Stimulated activated naive CD4-positive, alpha-beta T cell (primary cell): ENCODE results near the gene DKC1.
A peak's percentile ranks its signal among the peaks of the same experiment; 100 is the strongest.

Experiments
- DNase-seq, 6 experiments: peaks; one replicate each; lab custom pipeline; 2025; lab: John Stamatoyannopoulos, UW

Gene DKC1

GRCh38 chrX:154762537-154763296 is at the start of gene DKC1:
Gene DKC1 (plus strand): TSS chrX:154762864. CDS start chrX:154762966, 102 bp downstream.
- peak; percentile 86 to 94 (median 91) for DNase-seq

GRCh38 chrX:154714925-154715324 is 47.7 kb upstream of the DKC1 start:
- peak in 4 of 6 experiments; percentile 21 to 61 (median 36) for DNase-seq

- no peak for DNase-seq
Observed at GRCh38 chrX:154715825-154716224, 46.8 kb upstream of the DKC1 start.

GRCh38 chrX:154717824-154718223 is 44.8 kb upstream of the DKC1 start:
- peak in 2 of 6 experiments; percentile 6 to 8 for DNase-seq

- DNase-seq = no peak
Observed at GRCh38 chrX:154718616-154719015, 44.0 kb upstream of the DKC1 start.

GRCh38 chrX:154719132-154719675 is 43.5 kb upstream of the DKC1 start:
- DNase-seq = peak in 1 of 6 experiments; percentile 4

GRCh38 chrX:154720067-154720466 is 42.6 kb upstream of the DKC1 start:
- no peak for DNase-seq

- no peak for DNase-seq
Observed at GRCh38 chrX:154721155-154721554, 41.5 kb upstream of the DKC1 start.

GRCh38 chrX:154724993-154725756 is 37.5 kb upstream of the DKC1 start:
- DNase-seq = no peak

- DNase-seq = no peak
Observed at GRCh38 chrX:154727418-154727817, 35.2 kb upstream of the DKC1 start.

- no peak for DNase-seq
Observed at GRCh38 chrX:154727871-154728270, 34.8 kb upstream of the DKC1 start.

- no peak for DNase-seq
Observed at GRCh38 chrX:154728431-154729190, 34.1 kb upstream of the DKC1 start.

- DNase-seq = no peak
Observed at GRCh38 chrX:154729439-154729838, 33.2 kb upstream of the DKC1 start.

- DNase-seq = no peak
Observed at GRCh38 chrX:154730253-154730891, 32.3 kb upstream of the DKC1 start.

GRCh38 chrX:154731184-154731583 is 31.5 kb upstream of the DKC1 start:
- no peak for DNase-seq

- DNase-seq = no peak
Observed at GRCh38 chrX:154731881-154732280, 30.8 kb upstream of the DKC1 start.

- no peak for DNase-seq
Observed at GRCh38 chrX:154732421-154733065, 30.1 kb upstream of the DKC1 start.

- no peak for DNase-seq
Observed at GRCh38 chrX:154733066-154733425, 29.6 kb upstream of the DKC1 start.

GRCh38 chrX:154734061-154734781 is 28.4 kb upstream of the DKC1 start:
- peak in 2 of 6 experiments; percentile 6 to 10 for DNase-seq

- no peak for DNase-seq
Observed at GRCh38 chrX:154735695-154736393, 26.8 kb upstream of the DKC1 start.
